Thyroid gland (tissue), 4 donors: Measurements from ENCODE around the gene EXOG.

Experiments used
- CTCF ChIP-seq, 6 experiments: fragments of 200-600 bp in 3 of 6; fragments of 450-650 bp in 3 of 6; sonication (generic) in 3 of 6; IDR thresholded peaks; one replicate each; pipeline ENCODE4 v1.5.1; 2016 to 2019; ENCODE audit warnings: antibody characterized with exemption in 6 of 6, mild to moderate bottlenecking in 2 of 6, inconsistent platforms in 1 of 6, moderate library complexity in 1 of 6
- POLR2A ChIP-seq, 2 donors: fragments of 450-650 bp; IDR thresholded peaks; one replicate each; pipeline ENCODE4 v1.6.1; 2017; ENCODE audit warnings: antibody characterized with exemption in 2 of 2, mild to moderate bottlenecking in 2 of 2, moderate library complexity in 1 of 2

- TF ChIP-seq CTCF (IDR thresholded peaks at IDR 0.05) (no peak), POLR2A (IDR thresholded peaks at IDR 0.05) (no peak)
These were observed 53.3 kb downstream of the EXOG start for GRCh38 chr3:38549486-38549885.
